Measurements from ENCODE around the gene RAB13. TPM values are rescaled to one million over a fixed set of nuclear protein-coding genes. Genes with fewer than 3 reads are reported as not detected.
A peak's percentile ranks its signal among the peaks of the same experiment; 100 is the strongest.

The RAB13 gene
- total and polyA plus RNA-seq, 2 of the 13 experiments (the other 11 are each of a cell fraction or from before 2014, with no cell fraction given): 15.9 to 24.7 TPM

DNA sequence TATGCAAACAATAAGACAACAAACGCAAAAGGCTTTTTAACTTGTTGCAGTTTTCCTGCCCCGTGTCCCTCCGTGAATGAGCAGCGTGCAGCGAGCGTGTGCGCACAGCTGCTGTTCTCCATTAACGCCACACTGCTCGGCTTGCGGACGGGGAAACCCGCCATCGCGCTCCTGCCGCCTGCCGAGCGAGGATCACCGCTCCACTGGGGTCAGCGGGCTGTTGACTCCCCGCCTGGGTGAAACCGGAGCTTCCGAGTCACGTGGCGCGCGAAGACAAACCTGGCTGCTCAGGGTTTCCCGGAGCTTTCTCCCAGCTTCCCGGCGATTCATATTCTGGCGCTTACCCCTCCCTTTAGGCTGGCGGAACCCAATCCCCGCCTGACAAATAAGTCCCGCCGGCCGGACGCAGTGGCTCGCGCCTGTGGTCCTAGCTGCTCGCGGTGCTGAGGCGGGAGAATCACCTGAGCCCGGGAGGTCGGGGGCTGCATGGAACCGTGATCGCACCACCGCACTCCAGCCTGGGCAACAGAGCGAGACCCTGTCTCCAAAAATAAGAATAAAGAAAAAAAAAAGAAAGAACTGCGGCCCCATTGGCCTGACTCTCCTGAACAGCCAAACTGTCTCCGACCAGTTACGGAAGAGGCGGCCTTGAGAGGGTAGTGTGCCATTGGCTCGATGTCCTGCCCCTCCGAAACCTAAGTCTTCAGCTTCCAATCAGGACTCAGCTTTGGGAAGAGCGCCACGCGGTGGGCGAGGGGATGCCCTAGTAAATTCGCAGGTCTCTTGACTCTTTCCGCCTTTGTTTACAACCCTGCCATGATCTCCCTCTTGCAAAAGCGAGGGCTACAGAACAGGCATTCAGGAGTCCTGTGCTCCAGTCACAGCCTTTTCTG is 18.8 kb downstream of the RAB13 start, which contains the start of gene CREB3L4 (continued):
- peak; percentile 52; the same call in 1 of the 2 replicates for TF ChIP-seq DNMT1 (CRISPR knock-in tag; IDR thresholded peaks at IDR 0.05)
- peak; percentile 41; the same call in 1 of the 2 replicates for TF ChIP-seq YEATS2 (CRISPR knock-in tag; IDR thresholded peaks at IDR 0.05; ENCODE audit: borderline replicate concordance)
- TF ChIP-seq, protein P1, sequence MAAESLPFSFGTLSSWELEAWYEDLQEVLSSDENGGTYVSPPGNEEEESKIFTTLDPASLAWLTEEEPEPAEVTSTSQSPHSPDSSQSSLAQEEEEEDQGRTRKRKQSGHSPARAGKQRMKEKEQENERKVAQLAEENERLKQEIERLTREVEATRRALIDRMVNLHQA (CRISPR knock-in tag; IDR thresholded peaks at IDR 0.05): no peak
- TF ChIP-seq CC2D1A (CRISPR knock-in tag; IDR thresholded peaks at IDR 0.05): no peak
- no peak; the same call in 1 of the 2 replicates for TF ChIP-seq ZNF713 (CRISPR knock-in tag; IDR thresholded peaks at IDR 0.05)
- TF ChIP-seq, protein P2, sequence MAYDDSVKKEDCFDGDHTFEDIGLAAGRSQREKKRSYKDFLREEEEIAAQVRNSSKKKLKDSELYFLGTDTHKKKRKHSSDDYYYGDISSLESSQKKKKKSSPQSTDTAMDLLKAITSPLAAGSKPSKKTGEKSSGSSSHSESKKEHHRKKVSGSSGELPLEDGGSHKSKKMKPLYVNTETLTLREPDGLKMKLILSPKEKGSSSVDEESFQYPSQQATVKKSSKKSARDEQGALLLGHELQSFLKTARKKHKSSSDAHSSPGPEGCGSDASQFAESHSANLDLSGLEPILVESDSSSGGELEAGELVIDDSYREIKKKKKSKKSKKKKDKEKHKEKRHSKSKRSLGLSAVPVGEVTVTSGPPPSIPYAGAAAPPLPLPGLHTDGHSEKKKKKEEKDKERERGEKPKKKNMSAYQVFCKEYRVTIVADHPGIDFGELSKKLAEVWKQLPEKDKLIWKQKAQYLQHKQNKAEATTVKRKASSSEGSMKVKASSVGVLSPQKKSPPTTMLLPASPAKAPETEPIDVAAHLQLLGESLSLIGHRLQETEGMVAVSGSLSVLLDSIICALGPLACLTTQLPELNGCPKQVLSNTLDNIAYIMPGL (CRISPR knock-in tag; IDR thresholded peaks at IDR 0.05; ENCODE audit: borderline replicate concordance in 1 of 2, low read depth in 1 of 2): peak; percentile 66 to 80; a peak in 3 of 4 replicates
- TF ChIP-seq KLF12 (CRISPR knock-in tag; IDR thresholded peaks at IDR 0.05; ENCODE audit: borderline replicate concordance): no peak; the same call in 1 of the 2 replicates
- TF ChIP-seq, protein P3, sequence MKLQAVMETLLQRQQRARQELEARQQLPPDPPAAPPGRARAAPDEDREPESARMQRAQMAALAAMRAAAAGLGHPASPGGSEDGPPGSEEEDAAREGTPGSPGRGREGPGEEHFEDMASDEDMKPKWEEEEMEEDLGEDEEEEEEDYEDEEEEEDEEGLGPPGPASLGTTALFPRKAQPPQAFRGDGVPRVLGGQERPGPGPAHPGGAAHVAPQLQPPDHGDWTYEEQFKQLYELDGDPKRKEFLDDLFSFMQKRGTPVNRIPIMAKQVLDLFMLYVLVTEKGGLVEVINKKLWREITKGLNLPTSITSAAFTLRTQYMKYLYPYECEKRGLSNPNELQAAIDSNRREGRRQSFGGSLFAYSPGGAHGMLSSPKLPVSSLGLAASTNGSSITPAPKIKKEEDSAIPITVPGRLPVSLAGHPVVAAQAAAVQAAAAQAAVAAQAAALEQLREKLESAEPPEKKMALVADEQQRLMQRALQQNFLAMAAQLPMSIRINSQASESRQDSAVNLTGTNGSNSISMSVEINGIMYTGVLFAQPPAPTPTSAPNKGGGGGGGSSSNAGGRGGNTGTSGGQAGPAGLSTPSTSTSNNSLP (IDR thresholded peaks at IDR 0.05; ENCODE audit: low read depth, low read length): 0 out of 2 replicates have a peak, but pooled peaks have one; percentile 9
- TF ChIP-seq RXRA (CRISPR knock-in tag; IDR thresholded peaks at IDR 0.05): peak; percentile 85
- TF ChIP-seq MLLT10 (CRISPR knock-in tag; IDR thresholded peaks at IDR 0.05): no peak
- TF ChIP-seq, protein P4, sequence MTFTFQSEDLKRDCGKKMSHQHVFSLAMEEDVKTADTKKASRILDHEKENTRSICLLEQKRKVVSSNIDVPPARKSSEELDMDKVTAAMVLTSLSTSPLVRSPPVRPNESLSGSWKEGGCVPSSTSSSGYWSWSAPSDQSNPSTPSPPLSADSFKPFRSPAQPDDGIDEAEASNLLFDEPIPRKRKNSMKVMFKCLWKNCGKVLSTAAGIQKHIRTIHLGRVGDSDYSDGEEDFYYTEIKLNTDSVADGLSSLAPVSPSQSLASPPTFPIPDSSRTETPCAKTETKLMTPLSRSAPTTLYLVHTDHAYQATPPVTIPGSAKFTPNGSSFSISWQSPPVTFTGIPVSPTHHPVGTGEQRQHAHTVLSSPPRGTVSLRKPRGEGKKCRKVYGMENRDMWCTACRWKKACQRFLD (CRISPR knock-in tag; IDR thresholded peaks at IDR 0.05; ENCODE audit: borderline replicate concordance): no peak
- TF ChIP-seq, protein P5, sequence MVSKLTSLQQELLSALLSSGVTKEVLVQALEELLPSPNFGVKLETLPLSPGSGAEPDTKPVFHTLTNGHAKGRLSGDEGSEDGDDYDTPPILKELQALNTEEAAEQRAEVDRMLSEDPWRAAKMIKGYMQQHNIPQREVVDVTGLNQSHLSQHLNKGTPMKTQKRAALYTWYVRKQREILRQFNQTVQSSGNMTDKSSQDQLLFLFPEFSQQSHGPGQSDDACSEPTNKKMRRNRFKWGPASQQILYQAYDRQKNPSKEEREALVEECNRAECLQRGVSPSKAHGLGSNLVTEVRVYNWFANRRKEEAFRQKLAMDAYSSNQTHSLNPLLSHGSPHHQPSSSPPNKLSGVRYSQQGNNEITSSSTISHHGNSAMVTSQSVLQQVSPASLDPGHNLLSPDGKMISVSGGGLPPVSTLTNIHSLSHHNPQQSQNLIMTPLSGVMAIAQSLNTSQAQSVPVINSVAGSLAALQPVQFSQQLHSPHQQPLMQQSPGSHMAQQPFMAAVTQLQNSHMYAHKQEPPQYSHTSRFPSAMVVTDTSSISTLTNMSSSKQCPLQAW (CRISPR knock-in tag; IDR thresholded peaks at IDR 0.05): peak; percentile 83
- TF ChIP-seq, protein P6, sequence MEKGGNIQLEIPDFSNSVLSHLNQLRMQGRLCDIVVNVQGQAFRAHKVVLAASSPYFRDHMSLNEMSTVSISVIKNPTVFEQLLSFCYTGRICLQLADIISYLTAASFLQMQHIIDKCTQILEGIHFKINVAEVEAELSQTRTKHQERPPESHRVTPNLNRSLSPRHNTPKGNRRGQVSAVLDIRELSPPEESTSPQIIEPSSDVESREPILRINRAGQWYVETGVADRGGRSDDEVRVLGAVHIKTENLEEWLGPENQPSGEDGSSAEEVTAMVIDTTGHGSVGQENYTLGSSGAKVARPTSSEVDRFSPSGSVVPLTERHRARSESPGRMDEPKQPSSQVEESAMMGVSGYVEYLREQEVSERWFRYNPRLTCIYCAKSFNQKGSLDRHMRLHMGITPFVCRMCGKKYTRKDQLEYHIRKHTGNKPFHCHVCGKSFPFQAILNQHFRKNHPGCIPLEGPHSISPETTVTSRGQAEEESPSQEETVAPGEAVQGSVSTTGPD (CRISPR knock-in tag; IDR thresholded peaks at IDR 0.05): no peak
- peak; percentile 70; the same call in 1 of the 2 replicates for TF ChIP-seq ZNF451 (CRISPR knock-in tag; IDR thresholded peaks at IDR 0.05)
- peak; percentile 72; the same call in 1 of the 2 replicates for TF ChIP-seq ZNF441 (CRISPR knock-in tag; IDR thresholded peaks at IDR 0.05; ENCODE audit: borderline replicate concordance)
- peak; percentile 84 for TF ChIP-seq ZNF891 (CRISPR knock-in tag; IDR thresholded peaks at IDR 0.05)
